GM23338 (cell line): Measurements from ENCODE around the gene HS6ST1. TPM values are rescaled to one million over a fixed set of nuclear protein-coding genes. Genes with fewer than 3 reads are reported as not detected.

ENCODE experiments used
- ATAC-seq: fragments of 200-7000 bp; cut with Tn5 transposase; 3 replicates; pipeline ENCODE4 v1.9.1; 2020
- DNase-seq: peaks from one replicate; pipeline ENCODE4 v3.0.0-alpha.2; 2015; ENCODE audit warnings: low spot score
- H2AFZ ChIP-seq: fragments of 200-600 bp; sonication (generic); 2 replicates; pipeline ENCODE4 v1.8.0; 2016; ENCODE audit warnings: antibody characterized with exemption, mild to moderate bottlenecking, moderate library complexity
- H3F3A ChIP-seq: fragments of 200-600 bp; sonication (generic); replicated peaks from 2 replicates; pipeline ENCODE4 v1.8.0; 2017; ENCODE audit warnings: antibody characterized with exemption, mixed run types, low read depth
- H3K27ac ChIP-seq: fragments of 200-600 bp; sonication (generic); 2 replicates; pipeline ENCODE4 v1.6.1; 2016; ENCODE audit warnings: low read depth
- H3K27me3 ChIP-seq: fragments of 200-600 bp; sonication (generic); 2 replicates; pipeline ENCODE4 v1.8.0; 2016; ENCODE audit warnings: mild to moderate bottlenecking, mixed run types, moderate library complexity; ENCODE audit not compliant: insufficient read depth
- H3K36me3 ChIP-seq: fragments of 200-600 bp; sonication (generic); 2 replicates; pipeline ENCODE4 v1.8.0; 2016; ENCODE audit warnings: mild to moderate bottlenecking; ENCODE audit not compliant: insufficient read depth
- H3K4me1 ChIP-seq: fragments of 200-600 bp; sonication (generic); 2 replicates; pipeline ENCODE4 v1.8.0; 2016; ENCODE audit warnings: mild to moderate bottlenecking, moderate library complexity; ENCODE audit not compliant: insufficient read depth
- H3K4me2 ChIP-seq: fragments of 200-600 bp; sonication (generic); 2 replicates; pipeline ENCODE4 v1.7.1; 2017; ENCODE audit warnings: mixed run types
- H3K4me3 ChIP-seq: fragments of 200-600 bp; sonication (generic); 2 replicates; pipeline ENCODE4 v1.6.1; 2016; ENCODE audit warnings: mixed run types
- H3K79me2 ChIP-seq: fragments of 200-600 bp; sonication (generic); replicated peaks from 2 replicates; pipeline ENCODE4 v1.8.0; 2017; ENCODE audit warnings: mild to moderate bottlenecking; ENCODE audit not compliant: insufficient read depth
- H3K9me2 ChIP-seq: fragments of 200-600 bp; sonication (generic); 2 replicates; pipeline ENCODE4 v1.8.0; 2017; ENCODE audit not compliant: insufficient read depth
- H4K20me1 ChIP-seq: fragments of 200-600 bp; sonication (generic); replicated peaks from 2 replicates; pipeline ENCODE4 v1.8.0; 2017; ENCODE audit warnings: mild to moderate bottlenecking; ENCODE audit not compliant: insufficient read depth
- H3K27ac Mint-ChIP-seq: 2 replicates; pipeline ENCODE4 v1.8.0; 2020; ENCODE audit warnings: inconsistent platforms, mild to moderate bottlenecking, moderate library complexity, mixed read lengths
- H3K27me3 Mint-ChIP-seq: 3 replicates; pipeline ENCODE4 v1.8.0; 2022; ENCODE audit warnings: low read depth, mild to moderate bottlenecking, moderate library complexity, mixed read lengths, inconsistent platforms; ENCODE audit not compliant: insufficient read depth, poor library complexity
- H3K36me3 Mint-ChIP-seq: 3 replicates; pipeline ENCODE4 v1.8.0; 2021; ENCODE audit warnings: low read depth, mild to moderate bottlenecking, inconsistent platforms, moderate library complexity, mixed read lengths
- H3K4me1 Mint-ChIP-seq: 3 replicates; pipeline ENCODE4 v1.8.0; 2020; ENCODE audit warnings: mild to moderate bottlenecking, inconsistent platforms, mixed read lengths
- H3K4me3 Mint-ChIP-seq: 3 replicates; pipeline ENCODE4 v1.8.0; 2021; ENCODE audit warnings: moderate library complexity, mild to moderate bottlenecking, inconsistent platforms, mixed read lengths
- H3K9me3 Mint-ChIP-seq: 3 replicates; pipeline ENCODE4 v1.8.0; 2020; ENCODE audit warnings: moderate library complexity, mild to moderate bottlenecking, inconsistent platforms, mixed read lengths
- CREB1 ChIP-seq: fragments of 250-450 bp; sonication (Bioruptor Pico); IDR thresholded peaks from 2 replicates; pipeline ENCODE4 v1.5.0; 2020; ENCODE audit warnings: low read depth, mild to moderate bottlenecking, moderate library complexity
- EZH2 ChIP-seq: fragments of 200-600 bp; sonication (generic); IDR thresholded peaks from one replicate; pipeline ENCODE4 v1.8.0; 2017; ENCODE audit warnings: antibody characterized with exemption, mild to moderate bottlenecking, low read depth; ENCODE audit not compliant: unreplicated experiment
- JUNB ChIP-seq: IDR thresholded peaks from one replicate; pipeline ENCODE4 v1.6.1; 2016; ENCODE audit warnings: antibody characterized with exemption; ENCODE audit not compliant: unreplicated experiment
- NANOG ChIP-seq: IDR thresholded peaks from 2 replicates; pipeline ENCODE4 v1.6.1; 2016; ENCODE audit warnings: antibody characterized with exemption, borderline replicate concordance
- POLR2AphosphoS5 ChIP-seq: IDR thresholded peaks from 2 replicates; pipeline ENCODE4 v1.6.1; 2016; ENCODE audit warnings: antibody characterized with exemption, low read depth
- STAT1 ChIP-seq: IDR thresholded peaks from one replicate; pipeline ENCODE4 v1.6.1; 2016; ENCODE audit warnings: antibody characterized with exemption; ENCODE audit not compliant: unreplicated experiment
- ZNF114 ChIP-seq: fragments of 250-450 bp; sonication (Bioruptor Pico); IDR thresholded peaks from 2 replicates; pipeline ENCODE4 v1.5.0; 2020; ENCODE audit warnings: mild to moderate bottlenecking, moderate library complexity
- ZNF331 ChIP-seq: fragments of 250-450 bp; sonication (Bioruptor Pico); IDR thresholded peaks from 2 replicates; pipeline ENCODE4 v1.5.0; 2020; ENCODE audit warnings: low read depth, mild to moderate bottlenecking, moderate library complexity
- polyA plus RNA-seq: library from polyadenylated mRNA; unstranded; fragments of >200 nt; fragmentation: Nextera tagmentation; extraction: Ambion mirVana; gene quantifications from 2 replicates; pipeline ENCODE4 v1.2.1, GENCODE V29; 2016
- total RNA-seq: library from RNA; depleted of rRNA; stranded (reverse); fragments of >200 nt; shearing (Covaris generic); gene quantifications from 2 replicates; pipeline ENCODE4 v1.2.3, GENCODE V29; 2014
- TF ChIP-seq, protein P1 (sequence below): IDR thresholded peaks from one replicate; pipeline ENCODE4 v1.6.1; 2018; ENCODE audit warnings: antibody characterized with exemption; ENCODE audit not compliant: unreplicated experiment
- TF ChIP-seq, protein P2 (sequence below): fragments of 250-450 bp; sonication (Bioruptor Pico); IDR thresholded peaks from 2 replicates; pipeline ENCODE4 v1.5.0; 2020; ENCODE audit warnings: mild to moderate bottlenecking, moderate library complexity
- TF ChIP-seq, protein P3 (sequence below), 2 experiments: fragments of 200-600 bp in 1 of 2; sonication (generic) in 1 of 2; conservative IDR thresholded peaks; 2 replicates each; pipeline versions ENCODE4 v1.5.1 to v1.6.1; 2016 to 2017; ENCODE audit warnings: antibody characterized with exemption in 2 of 2, low read depth in 2 of 2, mild to moderate bottlenecking in 2 of 2, moderate library complexity in 1 of 2

HS6ST1 gene
- total and polyA plus RNA-seq, 2 experiments from 2014 or later, result 21.1 to 106 TPM

DNA sequence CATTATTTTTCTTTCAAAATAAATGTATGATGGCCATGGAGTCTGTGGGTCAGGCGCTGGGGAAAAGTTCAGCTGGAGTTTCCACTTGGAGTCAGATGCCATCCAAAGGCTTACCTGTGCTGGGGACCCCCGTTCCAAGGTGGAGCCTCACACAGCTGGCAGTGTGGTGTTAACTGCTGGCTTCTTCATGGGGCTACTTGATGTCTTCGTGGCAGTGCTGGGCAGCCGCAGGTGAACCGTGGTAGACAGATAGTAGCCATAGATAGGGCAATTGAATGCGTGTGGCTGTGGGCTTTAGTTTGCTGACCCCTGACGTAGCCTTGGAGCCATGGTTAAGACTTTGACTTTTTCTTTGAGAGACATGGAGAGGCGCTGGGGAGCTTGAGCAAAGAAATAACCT, 83.1 kb downstream of the HS6ST1 start:
- Mint-ChIP-seq H3K36me3 (no peaks in the 10 kb centered on the region), H3K9me3 (no peaks in the 10 kb centered on the region), H3K27ac (no peak overlapping the region), H3K4me1 (peaks cover 2% of the 10 kb centered on the region; the same call in 2 of the 3 replicates), H3K27me3 (peaks cover 24% of the 10 kb centered on the region), H3K4me3 (no peak overlapping the region)
- Histone ChIP-seq H3K36me3 (no peaks in the 10 kb centered on the region), H2AFZ (no peak overlapping the region), H3K27ac (no peak overlapping the region), H3K4me2 (no peak overlapping the region), H3K4me1 (no peaks in the 10 kb centered on the region), H3K79me2 (no peaks in the 10 kb centered on the region), H3K9me2 (no peaks in the 10 kb centered on the region), H3F3A (no peaks in the 10 kb centered on the region), H4K20me1 (no peaks in the 10 kb centered on the region), H3K4me3 (no peak overlapping the region), H3K27me3 (peaks cover 23% of the 10 kb centered on the region)
- TF ChIP-seq STAT1 (no peak), CREB1 (CRISPR knock-in tag) (no peak)
- no peak for ATAC-seq
- no peak for DNase-seq

DNA sequence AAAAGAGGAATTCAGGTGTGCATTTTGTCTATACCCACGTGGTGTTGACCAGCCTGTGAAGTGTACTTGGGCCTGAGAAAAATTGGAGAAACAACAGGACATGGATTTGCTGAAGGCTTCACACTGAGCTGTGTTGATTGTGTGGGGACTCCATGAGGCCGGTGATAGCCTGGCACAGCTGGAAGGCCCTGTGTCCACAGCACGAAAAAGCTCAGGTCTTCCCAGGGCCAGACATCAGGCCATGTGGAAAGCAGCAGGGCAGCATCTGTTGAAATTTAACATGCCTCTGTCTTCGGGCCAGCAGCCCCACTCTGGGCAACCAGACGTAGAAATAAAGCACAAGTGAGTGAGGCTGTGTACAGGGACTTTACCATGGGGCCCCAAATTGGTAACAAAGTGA, 84.1 kb downstream of the HS6ST1 start:
- no peak overlapping the region for H3K4me3 Mint-ChIP-seq
- H3K27ac Mint-ChIP-seq, result no peak overlapping the region
- no peak overlapping the region for H3K4me2 ChIP-seq
- H3K4me1 Mint-ChIP-seq, result peaks cover 2% of the 10 kb centered on the region; the same call in 2 of the 3 replicates
- no peak overlapping the region for H2AFZ ChIP-seq
- ATAC-seq (no peak), DNase-seq (no peak)
- no peaks in the 10 kb centered on the region for H3K9me3 Mint-ChIP-seq
- H3K79me2 ChIP-seq, result no peaks in the 10 kb centered on the region
- no peaks in the 10 kb centered on the region for H3K4me1 ChIP-seq
- no peaks in the 10 kb centered on the region for H3K36me3 Mint-ChIP-seq
- no peaks in the 10 kb centered on the region for H4K20me1 ChIP-seq
- H3K36me3 ChIP-seq, result no peaks in the 10 kb centered on the region
- H3K4me3 ChIP-seq, result no peak overlapping the region
- H3K27me3 Mint-ChIP-seq, result peaks cover 24% of the 10 kb centered on the region
- peaks cover 23% of the 10 kb centered on the region for H3K27me3 ChIP-seq
- H3K27ac ChIP-seq, result no peak overlapping the region
- no peaks in the 10 kb centered on the region for H3F3A ChIP-seq
- H3K9me2 ChIP-seq, result no peaks in the 10 kb centered on the region
- TF ChIP-seq, protein P1, sequence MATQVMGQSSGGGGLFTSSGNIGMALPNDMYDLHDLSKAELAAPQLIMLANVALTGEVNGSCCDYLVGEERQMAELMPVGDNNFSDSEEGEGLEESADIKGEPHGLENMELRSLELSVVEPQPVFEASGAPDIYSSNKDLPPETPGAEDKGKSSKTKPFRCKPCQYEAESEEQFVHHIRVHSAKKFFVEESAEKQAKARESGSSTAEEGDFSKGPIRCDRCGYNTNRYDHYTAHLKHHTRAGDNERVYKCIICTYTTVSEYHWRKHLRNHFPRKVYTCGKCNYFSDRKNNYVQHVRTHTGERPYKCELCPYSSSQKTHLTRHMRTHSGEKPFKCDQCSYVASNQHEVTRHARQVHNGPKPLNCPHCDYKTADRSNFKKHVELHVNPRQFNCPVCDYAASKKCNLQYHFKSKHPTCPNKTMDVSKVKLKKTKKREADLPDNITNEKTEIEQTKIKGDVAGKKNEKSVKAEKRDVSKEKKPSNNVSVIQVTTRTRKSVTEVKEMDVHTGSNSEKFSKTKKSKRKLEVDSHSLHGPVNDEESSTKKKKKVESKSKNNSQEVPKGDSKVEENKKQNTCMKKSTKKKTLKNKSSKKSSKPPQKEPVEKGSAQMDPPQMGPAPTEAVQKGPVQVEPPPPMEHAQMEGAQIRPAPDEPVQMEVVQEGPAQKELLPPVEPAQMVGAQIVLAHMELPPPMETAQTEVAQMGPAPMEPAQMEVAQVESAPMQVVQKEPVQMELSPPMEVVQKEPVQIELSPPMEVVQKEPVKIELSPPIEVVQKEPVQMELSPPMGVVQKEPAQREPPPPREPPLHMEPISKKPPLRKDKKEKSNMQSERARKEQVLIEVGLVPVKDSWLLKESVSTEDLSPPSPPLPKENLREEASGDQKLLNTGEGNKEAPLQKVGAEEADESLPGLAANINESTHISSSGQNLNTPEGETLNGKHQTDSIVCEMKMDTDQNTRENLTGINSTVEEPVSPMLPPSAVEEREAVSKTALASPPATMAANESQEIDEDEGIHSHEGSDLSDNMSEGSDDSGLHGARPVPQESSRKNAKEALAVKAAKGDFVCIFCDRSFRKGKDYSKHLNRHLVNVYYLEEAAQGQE, result no peak
- no peak for TF ChIP-seq STAT1
- TF ChIP-seq NANOG, result no peak
- TF ChIP-seq EZH2, result no peak
- TF ChIP-seq POLR2AphosphoS5, result no peak
- no peak for TF ChIP-seq ZNF114 (CRISPR knock-in tag)
- TF ChIP-seq ZNF331 (CRISPR knock-in tag), result no peak
- no peak for TF ChIP-seq JUNB
- TF ChIP-seq, protein P2, sequence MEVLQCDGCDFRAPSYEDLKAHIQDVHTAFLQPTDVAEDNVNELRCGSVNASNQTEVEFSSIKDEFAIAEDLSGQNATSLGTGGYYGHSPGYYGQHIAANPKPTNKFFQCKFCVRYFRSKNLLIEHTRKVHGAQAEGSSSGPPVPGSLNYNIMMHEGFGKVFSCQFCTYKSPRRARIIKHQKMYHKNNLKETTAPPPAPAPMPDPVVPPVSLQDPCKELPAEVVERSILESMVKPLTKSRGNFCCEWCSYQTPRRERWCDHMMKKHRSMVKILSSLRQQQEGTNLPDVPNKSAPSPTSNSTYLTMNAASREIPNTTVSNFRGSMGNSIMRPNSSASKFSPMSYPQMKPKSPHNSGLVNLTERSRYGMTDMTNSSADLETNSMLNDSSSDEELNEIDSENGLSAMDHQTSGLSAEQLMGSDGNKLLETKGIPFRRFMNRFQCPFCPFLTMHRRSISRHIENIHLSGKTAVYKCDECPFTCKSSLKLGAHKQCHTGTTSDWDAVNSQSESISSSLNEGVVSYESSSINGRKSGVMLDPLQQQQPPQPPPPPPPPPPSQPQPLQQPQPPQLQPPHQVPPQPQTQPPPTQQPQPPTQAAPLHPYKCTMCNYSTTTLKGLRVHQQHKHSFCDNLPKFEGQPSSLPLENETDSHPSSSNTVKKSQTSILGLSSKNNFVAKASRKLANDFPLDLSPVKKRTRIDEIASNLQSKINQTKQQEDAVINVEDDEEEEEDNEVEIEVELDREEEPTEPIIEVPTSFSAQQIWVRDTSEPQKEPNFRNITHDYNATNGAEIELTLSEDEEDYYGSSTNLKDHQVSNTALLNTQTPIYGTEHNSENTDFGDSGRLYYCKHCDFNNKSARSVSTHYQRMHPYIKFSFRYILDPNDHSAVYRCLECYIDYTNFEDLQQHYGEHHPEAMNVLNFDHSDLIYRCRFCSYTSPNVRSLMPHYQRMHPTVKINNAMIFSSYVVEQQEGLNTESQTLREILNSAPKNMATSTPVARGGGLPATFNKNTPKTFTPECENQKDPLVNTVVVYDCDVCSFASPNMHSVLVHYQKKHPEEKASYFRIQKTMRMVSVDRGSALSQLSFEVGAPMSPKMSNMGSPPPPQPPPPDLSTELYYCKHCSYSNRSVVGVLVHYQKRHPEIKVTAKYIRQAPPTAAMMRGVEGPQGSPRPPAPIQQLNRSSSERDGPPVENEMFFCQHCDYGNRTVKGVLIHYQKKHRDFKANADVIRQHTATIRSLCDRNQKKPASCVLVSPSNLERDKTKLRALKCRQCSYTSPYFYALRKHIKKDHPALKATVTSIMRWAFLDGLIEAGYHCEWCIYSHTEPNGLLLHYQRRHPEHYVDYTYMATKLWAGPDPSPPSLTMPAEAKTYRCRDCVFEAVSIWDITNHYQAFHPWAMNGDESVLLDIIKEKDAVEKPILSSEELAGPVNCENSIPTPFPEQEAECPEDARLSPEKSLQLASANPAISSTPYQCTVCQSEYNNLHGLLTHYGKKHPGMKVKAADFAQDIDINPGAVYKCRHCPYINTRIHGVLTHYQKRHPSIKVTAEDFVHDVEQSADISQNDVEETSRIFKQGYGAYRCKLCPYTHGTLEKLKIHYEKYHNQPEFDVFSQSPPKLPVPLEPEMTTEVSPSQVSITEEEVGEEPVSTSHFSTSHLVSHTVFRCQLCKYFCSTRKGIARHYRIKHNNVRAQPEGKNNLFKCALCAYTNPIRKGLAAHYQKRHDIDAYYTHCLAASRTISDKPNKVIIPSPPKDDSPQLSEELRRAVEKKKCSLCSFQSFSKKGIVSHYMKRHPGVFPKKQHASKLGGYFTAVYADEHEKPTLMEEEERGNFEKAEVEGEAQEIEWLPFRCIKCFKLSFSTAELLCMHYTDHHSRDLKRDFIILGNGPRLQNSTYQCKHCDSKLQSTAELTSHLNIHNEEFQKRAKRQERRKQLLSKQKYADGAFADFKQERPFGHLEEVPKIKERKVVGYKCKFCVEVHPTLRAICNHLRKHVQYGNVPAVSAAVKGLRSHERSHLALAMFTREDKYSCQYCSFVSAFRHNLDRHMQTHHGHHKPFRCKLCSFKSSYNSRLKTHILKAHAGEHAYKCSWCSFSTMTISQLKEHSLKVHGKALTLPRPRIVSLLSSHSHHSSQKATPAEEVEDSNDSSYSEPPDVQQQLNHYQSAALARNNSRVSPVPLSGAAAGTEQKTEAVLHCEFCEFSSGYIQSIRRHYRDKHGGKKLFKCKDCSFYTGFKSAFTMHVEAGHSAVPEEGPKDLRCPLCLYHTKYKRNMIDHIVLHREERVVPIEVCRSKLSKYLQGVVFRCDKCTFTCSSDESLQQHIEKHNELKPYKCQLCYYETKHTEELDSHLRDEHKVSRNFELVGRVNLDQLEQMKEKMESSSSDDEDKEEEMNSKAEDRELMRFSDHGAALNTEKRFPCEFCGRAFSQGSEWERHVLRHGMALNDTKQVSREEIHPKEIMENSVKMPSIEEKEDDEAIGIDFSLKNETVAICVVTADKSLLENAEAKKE (CRISPR knock-in tag), result no peak
- no peak for TF ChIP-seq CREB1 (CRISPR knock-in tag)
- TF ChIP-seq, protein P3, sequence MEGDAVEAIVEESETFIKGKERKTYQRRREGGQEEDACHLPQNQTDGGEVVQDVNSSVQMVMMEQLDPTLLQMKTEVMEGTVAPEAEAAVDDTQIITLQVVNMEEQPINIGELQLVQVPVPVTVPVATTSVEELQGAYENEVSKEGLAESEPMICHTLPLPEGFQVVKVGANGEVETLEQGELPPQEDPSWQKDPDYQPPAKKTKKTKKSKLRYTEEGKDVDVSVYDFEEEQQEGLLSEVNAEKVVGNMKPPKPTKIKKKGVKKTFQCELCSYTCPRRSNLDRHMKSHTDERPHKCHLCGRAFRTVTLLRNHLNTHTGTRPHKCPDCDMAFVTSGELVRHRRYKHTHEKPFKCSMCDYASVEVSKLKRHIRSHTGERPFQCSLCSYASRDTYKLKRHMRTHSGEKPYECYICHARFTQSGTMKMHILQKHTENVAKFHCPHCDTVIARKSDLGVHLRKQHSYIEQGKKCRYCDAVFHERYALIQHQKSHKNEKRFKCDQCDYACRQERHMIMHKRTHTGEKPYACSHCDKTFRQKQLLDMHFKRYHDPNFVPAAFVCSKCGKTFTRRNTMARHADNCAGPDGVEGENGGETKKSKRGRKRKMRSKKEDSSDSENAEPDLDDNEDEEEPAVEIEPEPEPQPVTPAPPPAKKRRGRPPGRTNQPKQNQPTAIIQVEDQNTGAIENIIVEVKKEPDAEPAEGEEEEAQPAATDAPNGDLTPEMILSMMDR (conservative IDR thresholded peaks at IDR 0.05; ENCODE audit: low read depth in 2 of 2), result no peak
